Measurements from ENCODE around the gene KRTAP5-1. TPM values are rescaled to one million over a fixed set of nuclear protein-coding genes. Genes with fewer than 3 reads are reported as not detected.

KRTAP5-1 gene
- total and polyA plus RNA-seq, 12 donors, result 0.10 TPM; not detected in 11

DNA sequence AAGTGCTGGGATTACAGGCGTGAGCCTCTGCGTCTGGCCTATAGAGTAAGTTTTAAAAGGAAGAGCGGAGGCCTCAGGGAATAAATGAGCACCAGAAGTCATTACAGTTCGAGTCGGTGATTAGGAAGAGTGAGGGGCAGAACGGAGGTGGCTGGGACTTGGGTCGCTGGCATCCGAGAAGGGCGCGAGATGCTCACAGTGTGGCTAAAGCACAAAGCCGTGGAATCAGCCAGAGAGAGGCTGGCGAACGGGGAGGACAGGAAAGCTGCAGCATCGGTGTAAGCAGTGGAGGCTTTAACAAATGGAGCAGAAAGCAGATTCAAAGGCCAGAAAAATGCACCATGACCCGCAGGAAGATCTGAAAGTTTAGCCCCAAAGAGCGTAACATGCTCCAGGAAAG is 39.5 kb upstream of the KRTAP5-1 start:
- H3K27ac ChIP-seq, result no peak overlapping the region
- no peak for DNase-seq
- TF ChIP-seq POLR2A (IDR thresholded peaks at IDR 0.05) (no peak), CTCF (IDR thresholded peaks at IDR 0.05) (no peak)
- peaks cover 14% of the 10 kb centered on the region for H3K27me3 ChIP-seq
- H3K9me3 ChIP-seq (replicated peaks in 1 of 3), result no peaks in the 10 kb centered on the region
- no peaks in the 10 kb centered on the region for H3K36me3 ChIP-seq (replicated peaks in 1 of 2)
- H3K4me3 ChIP-seq, result no peak overlapping the region
- 79 to 86% (median 84%) methylated on average over 16 of the region's 16 CpGs for WGBS, 4 donors
- no peaks in the 10 kb centered on the region for H3K4me1 ChIP-seq (replicated peaks in 1 of 2)
- intact Hi-C loops (cut with DNase I), result loop anchor here in 1 of 2 donors (5.0 kb wide), 1 partner anchor 77 kb away; no protein-coding TSS in a partner anchor

DNA sequence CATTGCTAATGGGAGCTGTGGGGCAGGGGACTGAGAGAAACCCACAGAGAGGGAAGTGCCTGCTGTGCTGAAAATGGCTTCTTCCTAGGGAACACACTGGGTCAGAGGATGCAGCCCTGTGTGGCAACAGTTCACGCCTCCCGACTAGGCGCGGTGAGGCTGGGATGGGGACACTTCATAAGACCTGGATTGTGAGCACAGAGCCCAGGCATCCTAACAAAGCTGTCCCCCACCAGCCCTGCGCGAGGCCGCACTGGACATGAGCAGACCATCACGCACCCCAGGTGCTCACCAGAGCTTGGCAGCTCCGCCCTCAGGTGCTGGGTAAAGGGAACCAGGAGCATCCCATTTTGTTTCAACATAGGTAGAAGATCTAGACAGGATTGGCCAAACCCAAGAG is 38.6 kb upstream of the KRTAP5-1 start:
- no peak for DNase-seq
- Histone ChIP-seq H3K9me3 (replicated peaks in 1 of 3) (no peaks in the 10 kb centered on the region), H3K4me3 (no peak overlapping the region), H3K27ac (no peak overlapping the region), H3K4me1 (replicated peaks in 1 of 2) (no peaks in the 10 kb centered on the region), H3K27me3 (peaks cover 9% of the 10 kb centered on the region), H3K36me3 (replicated peaks in 1 of 2) (no peaks in the 10 kb centered on the region)
- intact Hi-C loops (cut with DNase I), result no loop called here
- WGBS, 4 donors, result 77 to 86% (median 81%) methylated on average over 9 of the region's 9 CpGs
- no peak for TF ChIP-seq CTCF (IDR thresholded peaks at IDR 0.05)
- no peak for TF ChIP-seq POLR2A (IDR thresholded peaks at IDR 0.05)

DNA sequence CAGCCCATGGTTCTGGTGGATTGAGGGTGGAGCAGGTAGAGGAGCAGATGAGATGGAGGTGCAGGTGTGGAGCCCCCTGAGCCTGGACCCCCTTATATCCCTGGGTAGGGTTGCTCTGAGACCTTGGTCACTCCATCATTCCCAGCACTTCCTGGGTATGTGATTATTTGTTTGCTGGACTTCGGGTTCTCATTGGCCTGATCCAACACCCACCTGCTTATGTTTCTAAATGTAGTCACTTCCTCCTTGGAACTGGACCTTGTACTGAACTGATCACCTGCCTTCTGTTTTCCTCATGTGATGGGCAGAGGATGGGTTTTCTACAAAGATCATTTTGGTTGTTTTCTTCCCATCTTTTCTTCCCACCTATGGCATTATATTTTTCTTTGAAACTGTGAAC is 37.0 kb upstream of the KRTAP5-1 start, which contains the start of gene KRTAP5-4:
Gene KRTAP5-4 (minus strand): TSS at position 53 of the 400 bp plus-strand sequence. CDS start 45 bp downstream, at position 8.
- H3K4me1 ChIP-seq (replicated peaks in 1 of 2), result no peaks in the 10 kb centered on the region
- no peaks in the 10 kb centered on the region for H3K9me3 ChIP-seq (replicated peaks in 1 of 3)
- peaks cover 2% of the 10 kb centered on the region for H3K27me3 ChIP-seq
- TF ChIP-seq POLR2A (IDR thresholded peaks at IDR 0.05) (no peak), CTCF (IDR thresholded peaks at IDR 0.05) (no peak)
- intact Hi-C loops (cut with DNase I), result no loop called here
- 31 to 73% (median 61%) methylated on average over 1 of the region's 1 CpG for WGBS, 4 donors
- DNase-seq, result no peak
- H3K4me3 ChIP-seq, result no peak within 1 kb of the TSS
- no peaks in the 10 kb centered on the region for H3K36me3 ChIP-seq (replicated peaks in 1 of 2)
- H3K27ac ChIP-seq, result no peak within 1 kb of the TSS

- TF ChIP-seq POLR2A (IDR thresholded peaks at IDR 0.05) (no peak), CTCF (IDR thresholded peaks at IDR 0.05) (no peak)
- no peaks in the 10 kb centered on the region for H3K4me1 ChIP-seq (replicated peaks in 1 of 2)
- intact Hi-C loops (cut with DNase I), result no loop called here
- 44 to 64% (median 59%) methylated on average over 10 of the region's 10 CpGs for WGBS, 4 donors
- no peaks in the 10 kb centered on the region for H3K9me3 ChIP-seq (replicated peaks in 1 of 3)
- H3K4me3 ChIP-seq, result no peak overlapping the region
- H3K36me3 ChIP-seq (replicated peaks in 1 of 2), result no peaks in the 10 kb centered on the region
- H3K27ac ChIP-seq, result no peak overlapping the region
- H3K27me3 ChIP-seq, result peaks cover 8% of the 10 kb centered on the region
- peak in 1 of 7 donors; percentile 3 for DNase-seq
Measured at GRCh38 chr11:1619449-1619848, 34.4 kb upstream of the KRTAP5-1 start.

Data from adrenal gland (tissue), 12 donors.